K562 (cell line): ENCODE results near the gene PRICKLE2. TPM values are rescaled to one million over a fixed set of nuclear protein-coding genes. Genes with fewer than 3 reads are reported as not detected.
A peak's percentile ranks its signal among the peaks of the same experiment; 100 is the strongest.

Experiments
- ATAC-seq: fragments of 200-7000 bp; cut with Tn5 transposase; 3 replicates; pipeline ENCODE4 v1.9.1; 2020; ENCODE audit warnings: moderate library complexity
- BruUV-seq: library from RNA; stranded (reverse); fragments of 400-500 nt; replicated peaks from 2 replicates; lab custom pipeline; 2021; lab: Mats Ljungman, UMichigan
- CTCF ChIA-PET: fragments of 300-600 bp; formaldehyde crosslinking; extraction: SDS; loops from one replicate; lab custom pipeline; 2021; ENCODE audit warnings: low intra/inter-chr PET ratio; lab: Yijun Ruan, JAX
- POLR2A ChIA-PET: fragments of 300-600, 350-650 bp; sonication (Branson Sonifier 250); formaldehyde crosslinking; extraction: SDS; loops from one replicate; lab custom pipeline; 2021; ENCODE audit warnings: antibody characterized with exemption, inconsistent platforms; lab: Yijun Ruan, JAX
- DNase-seq, 4 experiments: peaks; one replicate each; pipeline versions ENCODE4 v3.0.0 to v3.0.0-alpha.2; 2011 to 2018; ENCODE audit warnings: low spot score in 3 of 4, mixed read lengths in 3 of 4; ENCODE audit errors: extremely low read depth in 1 of 4
- FAIRE-seq: peaks from 2 replicates; lab custom pipeline; 2011; peaks lifted over from hg19 to GRCh38; lab: Jason Lieb, UNC
- H2AFZ ChIP-seq: 2 replicates; pipeline ENCODE4 v1.6.0; 2011; ENCODE audit warnings: low read depth, low read length, control low read depth, inconsistent platforms
- H3K27ac ChIP-seq: fragments of 200-600 bp; 3 replicates; pipeline ENCODE4 v1.8.0; 2011; ENCODE audit warnings: low read depth, mild to moderate bottlenecking, control low read depth, inconsistent platforms, low read length, moderate library complexity, mixed read lengths; ENCODE audit errors: extremely low read depth
- H3K27me3 ChIP-seq, 2 experiments: fragments of 300-600 bp in 1 of 2; 2 replicates in 1 of 2; 3 replicates in 1 of 2; pipeline versions ENCODE4 v1.6.0 to v1.8.0; 2011; ENCODE audit warnings: inconsistent platforms in 2 of 2, low read length in 2 of 2, mild to moderate bottlenecking in 1 of 2, mixed read lengths in 1 of 2, moderate library complexity in 1 of 2; ENCODE audit not compliant: control insufficient read depth in 2 of 2, insufficient read depth in 2 of 2
- H3K36me3 ChIP-seq: fragments of 300-600 bp; 3 replicates; pipeline ENCODE4 v1.8.0; 2011; ENCODE audit warnings: mild to moderate bottlenecking, low read length, inconsistent platforms; ENCODE audit not compliant: control insufficient read depth, insufficient read depth
- H3K4me1 ChIP-seq, 2 experiments: fragments of 200-600 bp in 1 of 2; replicated peaks in 1 of 2; 2 replicates in 1 of 2; 3 replicates in 1 of 2; pipeline versions ENCODE4 v1.5.1 to v1.8.0; 2011; ENCODE audit warnings: inconsistent platforms in 2 of 2, low read length in 2 of 2, mild to moderate bottlenecking in 1 of 2, mixed read lengths in 1 of 2, moderate library complexity in 1 of 2; ENCODE audit not compliant: control insufficient read depth in 2 of 2, insufficient read depth in 2 of 2
- H3K4me2 ChIP-seq: 2 replicates; pipeline ENCODE4 v1.6.1; 2011; ENCODE audit warnings: low read length, control low read depth, inconsistent platforms, mixed read lengths; ENCODE audit not compliant: insufficient read depth
- H3K4me3 ChIP-seq: fragments of 200-600 bp; sonication (generic), shearing (Covaris generic); 2 replicates; pipeline ENCODE4 v1.5.1; 2016; ENCODE audit warnings: control low read depth, inconsistent platforms
- H3K79me2 ChIP-seq: fragments of 200-600 bp; 3 replicates; pipeline ENCODE4 v1.8.0; 2011; ENCODE audit warnings: low read length, inconsistent platforms; ENCODE audit not compliant: control insufficient read depth, insufficient read depth
- H3K9ac ChIP-seq, 2 experiments: 2 replicates each; pipeline versions ENCODE4 v1.6.0 to v1.6.1; 2011; ENCODE audit warnings: low read depth in 2 of 2, low read length in 2 of 2, control low read depth in 1 of 2, inconsistent platforms in 1 of 2, mild to moderate bottlenecking in 1 of 2, mixed read lengths in 1 of 2; ENCODE audit not compliant: insufficient read depth in 1 of 2
- H3K9me1 ChIP-seq: one replicate; pipeline ENCODE4 v1.6.0; 2011; ENCODE audit warnings: inconsistent platforms, mild to moderate bottlenecking, low read length, moderate library complexity; ENCODE audit not compliant: control insufficient read depth, insufficient read depth
- H3K9me3 ChIP-seq: replicated peaks from 2 replicates; pipeline ENCODE4 v1.5.1; 2011; ENCODE audit warnings: low read depth, low read length, inconsistent platforms; ENCODE audit not compliant: control insufficient read depth, insufficient read depth
- H4K20me1 ChIP-seq: replicated peaks from 2 replicates; pipeline ENCODE4 v1.6.1; 2011; ENCODE audit warnings: low read length, inconsistent platforms, mixed read lengths; ENCODE audit not compliant: control insufficient read depth, insufficient read depth
- LARP7 ChIP-seq: fragments of 450-650 bp; IDR thresholded peaks from 2 replicates; pipeline ENCODE4 v1.6.1; 2016
- WGBS: fragments of 100-300 bp; shearing (Covaris generic); methylation state at CpG from one replicate; pipeline ENCODE4 v1.1.6; 2016; ENCODE audit warnings: low coverage, mixed read lengths; ENCODE audit not compliant: insufficient coverage; ENCODE audit errors: missing lambda C conversion rate; 5-methylcytosine and 5-hydroxymethylcytosine counted together
- in situ Hi-C: fragments of 300-500 bp; cut with MboI; formaldehyde crosslinking; loops from 4 replicates; pipeline ENCODE4 v1.15.0; 2018; ENCODE audit warnings: inconsistent platforms, mixed read lengths
- intact Hi-C: fragments of 100-400 bp; cut with micrococcal nuclease; formaldehyde crosslinking; loops from 2 replicates; pipeline ENCODE4 v1.14.2; 2022
- polyA plus RNA-seq, 8 experiments: library from polyadenylated mRNA; depleted of rRNA in 4 of 8; stranded (reverse) in 5 of 8; unstranded in 3 of 8; fragments of >200 nt; fragmentation: Nextera tagmentation in 2 of 8; fragmentation: Illumina TruSeq in 1 of 8; extraction: Ambion mirVana in 2 of 8; extraction: Trizol in 1 of 8; gene quantifications; 2 replicates each; pipeline versions ENCODE4 v1.2.1 to v1.2.3, GENCODE V29; 2011 to 2014; ENCODE audit warnings: inconsistent platforms in 1 of 8, missing spikeins in 1 of 8
- total RNA-seq, 7 experiments: library from RNA; depleted of rRNA in 6 of 7; stranded (reverse); fragments of >200 nt in 6 of 7; fragmentation: Illumina TruSeq in 2 of 7; extraction: Trizol in 2 of 7; gene quantifications; 2 replicates each; pipeline versions ENCODE4 v1.2.1 to v1.2.3, GENCODE V29; 2011 to 2021; ENCODE audit warnings: low replicate concordance in 1 of 7
- TF ChIP-seq, protein P1 (sequence below), 3 experiments: fragments of 200-800 bp in 1 of 3; fragments of 250-450 bp in 1 of 3; fragments of 450-650 bp in 1 of 3; sonication (Bioruptor Pico) in 1 of 3; sonication (Bioruptor generic) in 1 of 3; formaldehyde crosslinking in 1 of 3; IDR thresholded peaks; 2 replicates each; pipeline versions ENCODE4 v1.6.1 to v1.8.0; 2016 to 2022; ENCODE audit warnings: mild to moderate bottlenecking in 2 of 3, missing genetic modification characterization in 2 of 3, missing compliant biosample characterization in 1 of 3, moderate library complexity in 1 of 3

PRICKLE2 gene
- total and polyA plus RNA-seq, 9 of the 15 experiments (the other 6 are each of a cell fraction or from before 2014, with no cell fraction given): 0.07 to 0.09 TPM; not detected in 7

DNA sequence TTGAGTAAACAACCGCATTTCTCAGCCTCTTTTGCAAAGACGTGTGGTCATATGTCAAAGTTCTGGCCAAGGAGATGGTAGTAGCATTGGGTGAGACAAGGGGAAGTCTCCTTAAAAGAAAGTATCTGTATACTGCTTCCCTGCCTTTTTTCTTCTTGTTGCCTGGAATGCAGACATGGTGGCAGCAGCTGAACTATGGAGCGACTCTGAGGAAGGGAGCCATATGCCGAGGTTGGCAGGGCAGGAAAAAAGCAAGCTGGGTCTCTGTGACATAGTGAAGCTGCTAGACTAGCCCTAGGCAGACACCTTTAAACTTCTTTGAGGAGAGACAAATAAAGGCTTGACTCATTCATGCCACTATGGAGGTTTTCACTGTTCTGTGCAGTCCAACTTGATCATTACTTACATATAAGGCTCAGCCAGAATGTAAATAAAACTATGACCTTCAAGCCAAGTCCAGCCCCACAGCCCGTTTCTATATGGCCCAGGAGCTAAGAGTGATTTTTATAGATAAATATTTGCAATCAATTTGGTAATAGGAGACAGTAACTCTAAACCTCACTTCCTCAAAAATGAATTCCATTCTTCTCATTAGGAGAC is 30.6 kb upstream of the PRICKLE2 start:
- intact Hi-C loops: no loop called here
- no peak overlapping the region for H3K4me3 ChIP-seq
- in situ Hi-C loops: no loop called here
- H3K9me1 ChIP-seq: no peaks in the 10 kb centered on the region
- no peak overlapping the region for H3K9ac ChIP-seq
- H3K36me3 ChIP-seq: no peaks in the 10 kb centered on the region
- H3K4me2 ChIP-seq: no peak overlapping the region
- no peak overlapping the region for H2AFZ ChIP-seq
- H3K79me2 ChIP-seq: no peaks in the 10 kb centered on the region
- no TSS peak for BruUV-seq
- no peaks in the 10 kb centered on the region for H3K9me3 ChIP-seq
- DNase-seq (no peak), ATAC-seq (no peak), FAIRE-seq (no peak)
- H4K20me1 ChIP-seq: no peaks in the 10 kb centered on the region
- no peak for TF ChIP-seq LARP7
- TF ChIP-seq, protein P1, sequence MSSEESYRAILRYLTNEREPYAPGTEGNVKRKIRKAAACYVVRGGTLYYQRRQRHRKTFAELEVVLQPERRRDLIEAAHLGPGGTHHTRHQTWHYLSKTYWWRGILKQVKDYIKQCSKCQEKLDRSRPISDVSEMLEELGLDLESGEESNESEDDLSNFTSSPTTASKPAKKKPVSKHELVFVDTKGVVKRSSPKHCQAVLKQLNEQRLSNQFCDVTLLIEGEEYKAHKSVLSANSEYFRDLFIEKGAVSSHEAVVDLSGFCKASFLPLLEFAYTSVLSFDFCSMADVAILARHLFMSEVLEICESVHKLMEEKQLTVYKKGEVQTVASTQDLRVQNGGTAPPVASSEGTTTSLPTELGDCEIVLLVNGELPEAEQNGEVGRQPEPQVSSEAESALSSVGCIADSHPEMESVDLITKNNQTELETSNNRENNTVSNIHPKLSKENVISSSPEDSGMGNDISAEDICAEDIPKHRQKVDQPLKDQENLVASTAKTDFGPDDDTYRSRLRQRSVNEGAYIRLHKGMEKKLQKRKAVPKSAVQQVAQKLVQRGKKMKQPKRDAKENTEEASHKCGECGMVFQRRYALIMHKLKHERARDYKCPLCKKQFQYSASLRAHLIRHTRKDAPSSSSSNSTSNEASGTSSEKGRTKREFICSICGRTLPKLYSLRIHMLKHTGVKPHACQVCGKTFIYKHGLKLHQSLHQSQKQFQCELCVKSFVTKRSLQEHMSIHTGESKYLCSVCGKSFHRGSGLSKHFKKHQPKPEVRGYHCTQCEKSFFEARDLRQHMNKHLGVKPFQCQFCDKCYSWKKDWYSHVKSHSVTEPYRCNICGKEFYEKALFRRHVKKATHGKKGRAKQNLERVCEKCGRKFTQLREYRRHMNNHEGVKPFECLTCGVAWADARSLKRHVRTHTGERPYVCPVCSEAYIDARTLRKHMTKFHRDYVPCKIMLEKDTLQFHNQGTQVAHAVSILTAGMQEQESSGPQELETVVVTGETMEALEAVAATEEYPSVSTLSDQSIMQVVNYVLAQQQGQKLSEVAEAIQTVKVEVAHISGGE (CRISPR knock-in tag; IDR thresholded peaks at IDR 0.05): peak in 1 of 3 experiments; percentile 37; a peak in 1 of 6 replicates
- no peaks in the 10 kb centered on the region for H3K4me1 ChIP-seq
- ChIA-PET POLR2A (no interaction called here), CTCF (no interaction called here)
- no peak overlapping the region for H3K27ac ChIP-seq
- WGBS: 0% methylated on average over 3 of the region's 5 CpGs
- no peaks in the 10 kb centered on the region for H3K27me3 ChIP-seq
